SU-DHL-6 (cell line): ENCODE results near the gene ETFBKMT.
A peak's percentile ranks its signal among the peaks of the same experiment; 100 is the strongest.

ENCODE experiments used
- H2AFZ ChIP-seq: fragments of 200-600 bp; sonication (generic); 2 replicates; pipeline ENCODE4 v1.6.1; 2014; ENCODE audit warnings: low read depth, mild to moderate bottlenecking, moderate library complexity, mixed read lengths, antibody characterized with exemption, low read length; ENCODE audit not compliant: severe bottlenecking
- H3F3A ChIP-seq: fragments of 200-600 bp; shearing (Covaris generic); 2 replicates; pipeline ENCODE4 v1.6.0; 2016; ENCODE audit warnings: antibody characterized with exemption, mild to moderate bottlenecking; ENCODE audit not compliant: insufficient read depth
- H3K27ac ChIP-seq: fragments of 200-600 bp; sonication (generic); 2 replicates; pipeline ENCODE4 v1.5.1; 2016; ENCODE audit warnings: low read depth, mild to moderate bottlenecking, low read length, moderate library complexity, mixed read lengths
- H3K27me3 ChIP-seq: fragments of 200-600 bp; sonication (generic), shearing (Covaris generic); 2 replicates; pipeline ENCODE4 v1.6.0; 2014; ENCODE audit warnings: mild to moderate bottlenecking, low read length
- H3K36me3 ChIP-seq: fragments of 200-600 bp; sonication (generic); 2 replicates; pipeline ENCODE4 v1.6.1; 2014; ENCODE audit warnings: mild to moderate bottlenecking, low read length, mixed read lengths
- H3K4me2 ChIP-seq: fragments of 300-600, 200-600 bp; shearing (Covaris generic), sonication (generic); 2 replicates; pipeline ENCODE4 v1.6.0; 2014; ENCODE audit warnings: low read length, low read depth, mild to moderate bottlenecking; ENCODE audit not compliant: poor library complexity, severe bottlenecking
- H3K4me3 ChIP-seq: fragments of 200-600 bp; sonication (generic); 2 replicates; pipeline ENCODE4 v1.5.1; 2014; ENCODE audit warnings: antibody characterized with exemption, low read length, mild to moderate bottlenecking, mixed read lengths; ENCODE audit not compliant: insufficient read depth, poor library complexity, severe bottlenecking
- H3K79me2 ChIP-seq: fragments of 200-600 bp; sonication (generic); 2 replicates; pipeline ENCODE4 v1.6.1; 2014; ENCODE audit warnings: mild to moderate bottlenecking, low read length, moderate library complexity; ENCODE audit not compliant: insufficient read depth
- H3K9ac ChIP-seq: fragments of 200-600 bp; sonication (generic); 2 replicates; pipeline ENCODE4 v1.7.0; 2014; ENCODE audit warnings: mild to moderate bottlenecking, low read length
- H3K9me2 ChIP-seq: fragments of 200-600 bp; sonication (generic); replicated peaks from 2 replicates; pipeline ENCODE4 v1.6.1; 2014; ENCODE audit warnings: low read length; ENCODE audit not compliant: insufficient read depth
- H3K9me3 ChIP-seq: fragments of 200-600 bp; sonication (generic); 2 replicates; pipeline ENCODE4 v1.6.1; 2014; ENCODE audit warnings: low read length, mixed read lengths; ENCODE audit not compliant: insufficient read depth
- H4K20me1 ChIP-seq: fragments of 200-600 bp; sonication (generic); 2 replicates; pipeline ENCODE4 v1.6.1; 2014; ENCODE audit warnings: low read depth, mild to moderate bottlenecking, antibody characterized with exemption, low read length, moderate library complexity, mixed read lengths
- EZH2phosphoT487 ChIP-seq: fragments of 200-600 bp; sonication (generic), shearing (Covaris generic); conservative IDR thresholded peaks from 2 replicates; pipeline ENCODE4 v1.6.1; 2018; ENCODE audit warnings: mild to moderate bottlenecking, antibody characterized with exemption, low read length, moderate library complexity, mixed read lengths
- TF ChIP-seq, protein P1 (sequence below): fragments of 200-600 bp; sonication (generic); IDR thresholded peaks from one replicate; pipeline ENCODE4 v1.5.1; 2017; ENCODE audit warnings: antibody characterized with exemption, mild to moderate bottlenecking, low read length, moderate library complexity; ENCODE audit not compliant: insufficient read depth, poor library complexity, severe bottlenecking

ETFBKMT gene, protein sequence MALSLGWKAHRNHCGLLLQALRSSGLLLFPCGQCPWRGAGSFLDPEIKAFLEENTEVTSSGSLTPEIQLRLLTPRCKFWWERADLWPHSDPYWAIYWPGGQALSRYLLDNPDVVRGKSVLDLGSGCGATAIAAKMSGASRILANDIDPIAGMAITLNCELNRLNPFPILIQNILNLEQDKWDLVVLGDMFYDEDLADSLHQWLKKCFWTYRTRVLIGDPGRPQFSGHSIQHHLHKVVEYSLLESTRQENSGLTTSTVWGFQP

GRCh38 chr12:31659087-31659942 lies at the start of gene ETFBKMT:
TSS of gene ETFBKMT (plus strand) at chr12:31659688. CDS start at chr12:31661954, 2,266 bp downstream.
- H3K4me3 ChIP-seq: peak within 1 kb of the TSS; percentile 77
- no peaks in the 10 kb centered on the region for H3K36me3 ChIP-seq
- peak within 1 kb of the TSS; percentile 90 for H2AFZ ChIP-seq
- H3K27me3 ChIP-seq: no peaks in the 10 kb centered on the region
- no peaks in the 10 kb centered on the region for H3K79me2 ChIP-seq
- no peak for TF ChIP-seq EZH2phosphoT487
- TF ChIP-seq, protein P1, sequence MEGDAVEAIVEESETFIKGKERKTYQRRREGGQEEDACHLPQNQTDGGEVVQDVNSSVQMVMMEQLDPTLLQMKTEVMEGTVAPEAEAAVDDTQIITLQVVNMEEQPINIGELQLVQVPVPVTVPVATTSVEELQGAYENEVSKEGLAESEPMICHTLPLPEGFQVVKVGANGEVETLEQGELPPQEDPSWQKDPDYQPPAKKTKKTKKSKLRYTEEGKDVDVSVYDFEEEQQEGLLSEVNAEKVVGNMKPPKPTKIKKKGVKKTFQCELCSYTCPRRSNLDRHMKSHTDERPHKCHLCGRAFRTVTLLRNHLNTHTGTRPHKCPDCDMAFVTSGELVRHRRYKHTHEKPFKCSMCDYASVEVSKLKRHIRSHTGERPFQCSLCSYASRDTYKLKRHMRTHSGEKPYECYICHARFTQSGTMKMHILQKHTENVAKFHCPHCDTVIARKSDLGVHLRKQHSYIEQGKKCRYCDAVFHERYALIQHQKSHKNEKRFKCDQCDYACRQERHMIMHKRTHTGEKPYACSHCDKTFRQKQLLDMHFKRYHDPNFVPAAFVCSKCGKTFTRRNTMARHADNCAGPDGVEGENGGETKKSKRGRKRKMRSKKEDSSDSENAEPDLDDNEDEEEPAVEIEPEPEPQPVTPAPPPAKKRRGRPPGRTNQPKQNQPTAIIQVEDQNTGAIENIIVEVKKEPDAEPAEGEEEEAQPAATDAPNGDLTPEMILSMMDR: no peak
- H3F3A ChIP-seq: peaks cover 21% of the 10 kb centered on the region
- H3K4me2 ChIP-seq: peak within 1 kb of the TSS; percentile 94
- H3K9me3 ChIP-seq: no peaks in the 10 kb centered on the region
- peak within 1 kb of the TSS; percentile 74 for H3K9ac ChIP-seq
- no peaks in the 10 kb centered on the region for H3K9me2 ChIP-seq
- peak within 1 kb of the TSS; percentile 71 for H3K27ac ChIP-seq
- H4K20me1 ChIP-seq: no peaks in the 10 kb centered on the region

- Histone ChIP-seq H3K4me2 (no peak overlapping the region), H2AFZ (no peak overlapping the region), H3F3A (peaks cover 5% of the 10 kb centered on the region; the same call in 1 of the 2 replicates), H3K9me2 (no peaks in the 10 kb centered on the region), H3K36me3 (0 out of 2 replicates have a peak, but pooled peaks cover 4% of the 10 kb centered on the region), H3K27me3 (no peaks in the 10 kb centered on the region), H3K27ac (no peak overlapping the region), H3K9me3 (peaks cover 16% of the 10 kb centered on the region; the same call in 1 of the 2 replicates), H3K4me3 (no peak overlapping the region), H3K79me2 (no peaks in the 10 kb centered on the region), H4K20me1 (no peaks in the 10 kb centered on the region), H3K9ac (no peak overlapping the region)
- no peak for TF ChIP-seq EZH2phosphoT487
- TF ChIP-seq, protein P1: no peak
Observed at GRCh38 chr12:31612819-31613218, 46.7 kb upstream of the ETFBKMT start.

GRCh38 chr12:31618228-31619025 lies 41.1 kb upstream of the ETFBKMT start:
- no peak overlapping the region for H3K4me3 ChIP-seq
- H2AFZ ChIP-seq: no peak overlapping the region
- no peaks in the 10 kb centered on the region for H3K27me3 ChIP-seq
- H3K79me2 ChIP-seq: no peaks in the 10 kb centered on the region
- no peak overlapping the region for H3K27ac ChIP-seq
- no peaks in the 10 kb centered on the region for H3K9me3 ChIP-seq
- TF ChIP-seq, protein P1: no peak
- no peak for TF ChIP-seq EZH2phosphoT487
- H3F3A ChIP-seq: no peaks in the 10 kb centered on the region
- H3K4me2 ChIP-seq: no peak overlapping the region
- H3K9me2 ChIP-seq: no peaks in the 10 kb centered on the region
- no peak overlapping the region for H3K9ac ChIP-seq
- H3K36me3 ChIP-seq: no peaks in the 10 kb centered on the region
- H4K20me1 ChIP-seq: no peaks in the 10 kb centered on the region
